Measurements from ENCODE around the gene PPP3R1.
A peak's percentile ranks its signal among the peaks of the same experiment; 100 is the strongest.

The PPP3R1 gene

DNA sequence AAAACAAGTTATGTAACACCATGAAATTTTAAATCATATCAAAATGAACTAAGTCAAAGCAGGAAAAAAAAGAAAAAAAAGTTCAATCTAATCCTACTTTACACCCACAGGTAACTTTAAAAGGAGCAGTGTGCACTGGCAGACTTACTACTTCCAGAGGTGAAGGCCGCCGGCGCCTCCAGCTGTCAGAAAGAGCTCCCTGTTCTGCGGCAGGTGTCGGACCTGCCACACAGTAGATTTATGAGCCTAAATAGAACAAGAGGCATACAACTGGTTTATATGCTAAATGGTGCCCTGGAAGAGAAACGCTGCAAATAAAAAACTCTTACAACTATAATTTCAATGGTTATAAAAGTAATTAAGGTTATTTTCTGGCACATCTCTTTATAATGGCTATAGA lies 117.8 kb downstream of the PPP3R1 start:
- H3K4me2 ChIP-seq (ENCODE audit: low read depth, low read length, poor library complexity, severe bottlenecking) = no peak overlapping the region
- no peaks in the 10 kb centered on the region for H3K9me3 ChIP-seq (ENCODE audit: insufficient read depth, low read depth, low read length)
- no peaks in the 10 kb centered on the region for H3K27me3 ChIP-seq (ENCODE audit: insufficient read depth, low read length, poor library complexity, severe bottlenecking)
- H3K4me1 ChIP-seq (ENCODE audit: insufficient read depth, low read length, poor library complexity, severe bottlenecking) = peaks cover 8% of the 10 kb centered on the region
- no peaks in the 10 kb centered on the region for H3K79me2 ChIP-seq (ENCODE audit: insufficient read depth, low read length)
- no peaks in the 10 kb centered on the region for H3K36me3 ChIP-seq (ENCODE audit: insufficient read depth, low read length)
- H3K9me2 ChIP-seq (replicated peaks; ENCODE audit: low read depth, low read length) = no peaks in the 10 kb centered on the region
- H4K20me1 ChIP-seq (ENCODE audit: insufficient read depth, low read length, poor library complexity, severe bottlenecking) = no peaks in the 10 kb centered on the region
- no peak for TF ChIP-seq EZH2phosphoT487 (IDR thresholded peaks at IDR 0.05; ENCODE audit: borderline replicate concordance)
- TF ChIP-seq, protein P1, sequence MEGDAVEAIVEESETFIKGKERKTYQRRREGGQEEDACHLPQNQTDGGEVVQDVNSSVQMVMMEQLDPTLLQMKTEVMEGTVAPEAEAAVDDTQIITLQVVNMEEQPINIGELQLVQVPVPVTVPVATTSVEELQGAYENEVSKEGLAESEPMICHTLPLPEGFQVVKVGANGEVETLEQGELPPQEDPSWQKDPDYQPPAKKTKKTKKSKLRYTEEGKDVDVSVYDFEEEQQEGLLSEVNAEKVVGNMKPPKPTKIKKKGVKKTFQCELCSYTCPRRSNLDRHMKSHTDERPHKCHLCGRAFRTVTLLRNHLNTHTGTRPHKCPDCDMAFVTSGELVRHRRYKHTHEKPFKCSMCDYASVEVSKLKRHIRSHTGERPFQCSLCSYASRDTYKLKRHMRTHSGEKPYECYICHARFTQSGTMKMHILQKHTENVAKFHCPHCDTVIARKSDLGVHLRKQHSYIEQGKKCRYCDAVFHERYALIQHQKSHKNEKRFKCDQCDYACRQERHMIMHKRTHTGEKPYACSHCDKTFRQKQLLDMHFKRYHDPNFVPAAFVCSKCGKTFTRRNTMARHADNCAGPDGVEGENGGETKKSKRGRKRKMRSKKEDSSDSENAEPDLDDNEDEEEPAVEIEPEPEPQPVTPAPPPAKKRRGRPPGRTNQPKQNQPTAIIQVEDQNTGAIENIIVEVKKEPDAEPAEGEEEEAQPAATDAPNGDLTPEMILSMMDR (conservative IDR thresholded peaks at IDR 0.05; ENCODE audit: low read length) = peak; percentile 23; the same call in 1 of the 2 replicates
- H3K9ac ChIP-seq (ENCODE audit: low read depth, low read length, poor library complexity, severe bottlenecking) = no peak overlapping the region
- H3F3A ChIP-seq (ENCODE audit: low read depth) = peaks cover 8% of the 10 kb centered on the region; the same call in 1 of the 2 replicates
- H3K4me3 ChIP-seq (ENCODE audit: low read length, poor library complexity, severe bottlenecking) = no peak overlapping the region
- H2AFZ ChIP-seq (ENCODE audit: low read length) = no peak overlapping the region

DNA sequence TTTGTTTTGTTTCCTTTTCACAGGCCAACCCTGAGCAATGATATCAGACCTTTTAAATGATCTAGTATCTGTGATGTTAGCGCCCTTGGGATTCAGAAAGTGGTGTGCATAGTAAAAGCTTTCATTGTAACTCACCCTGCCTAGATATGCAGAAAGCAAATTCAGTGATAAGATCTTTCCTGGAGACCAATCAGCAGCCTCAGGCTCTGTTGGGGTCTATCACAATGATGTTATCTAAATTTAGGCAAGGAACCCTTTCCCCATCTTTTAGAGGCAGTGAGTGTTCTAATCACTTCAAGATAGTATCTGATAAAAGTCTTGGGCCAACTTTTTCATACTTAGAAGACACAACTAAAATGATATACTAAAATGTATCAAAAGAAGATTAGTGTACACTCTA lies 118.2 kb downstream of the PPP3R1 start:
- no peak overlapping the region for H3K9ac ChIP-seq (ENCODE audit: low read depth, low read length, poor library complexity, severe bottlenecking)
- H3K9me3 ChIP-seq (ENCODE audit: insufficient read depth, low read depth, low read length) = no peaks in the 10 kb centered on the region
- no peaks in the 10 kb centered on the region for H3K36me3 ChIP-seq (ENCODE audit: insufficient read depth, low read length)
- H3K4me2 ChIP-seq (ENCODE audit: low read depth, low read length, poor library complexity, severe bottlenecking) = no peak overlapping the region
- H2AFZ ChIP-seq (ENCODE audit: low read length) = no peak overlapping the region
- no peaks in the 10 kb centered on the region for H3K79me2 ChIP-seq (ENCODE audit: insufficient read depth, low read length)
- no peak for TF ChIP-seq EZH2phosphoT487 (IDR thresholded peaks at IDR 0.05; ENCODE audit: borderline replicate concordance)
- TF ChIP-seq, protein P1 (conservative IDR thresholded peaks at IDR 0.05; ENCODE audit: low read length) = no peak
- no peaks in the 10 kb centered on the region for H4K20me1 ChIP-seq (ENCODE audit: insufficient read depth, low read length, poor library complexity, severe bottlenecking)
- no peak overlapping the region for H3K4me3 ChIP-seq (ENCODE audit: low read length, poor library complexity, severe bottlenecking)
- H3F3A ChIP-seq (ENCODE audit: low read depth) = peaks cover 8% of the 10 kb centered on the region; the same call in 1 of the 2 replicates
- no peaks in the 10 kb centered on the region for H3K9me2 ChIP-seq (replicated peaks; ENCODE audit: low read depth, low read length)
- peaks cover 8% of the 10 kb centered on the region for H3K4me1 ChIP-seq (ENCODE audit: insufficient read depth, low read length, poor library complexity, severe bottlenecking)
- no peaks in the 10 kb centered on the region for H3K27me3 ChIP-seq (ENCODE audit: insufficient read depth, low read length, poor library complexity, severe bottlenecking)
